D721Med (cell line): ENCODE results near the gene HSPG2.
"Not testable (repeated sequence)": the region's sequence is repeated elsewhere in the genome, so short reads cannot be mapped to it uniquely, and the experiment has no call there.

ENCODE experiments used
- DNase-seq: peaks from one replicate; pipeline ENCODE4 v3.0.0; 2011; ENCODE audit warnings: low spot score; ENCODE audit not compliant: insufficient read length
- FAIRE-seq: peaks from 2 replicates; lab custom pipeline; 2011; peaks lifted over from hg19 to GRCh38; lab: Jason Lieb, UNC
- CTCF ChIP-seq: IDR thresholded peaks from 2 replicates; pipeline ENCODE4 v1.5.1; 2012; ENCODE audit warnings: mild to moderate bottlenecking, control low read depth; ENCODE audit not compliant: insufficient read depth; ENCODE audit errors: missing control alignments

HSPG2 gene

GRCh38 chr1:21831454-21831970 is 105.6 kb downstream of the HSPG2 start:
- TF ChIP-seq CTCF: no peak
- FAIRE-seq: no peak
- DNase-seq: no peak

- TF ChIP-seq CTCF: no peak
- DNase-seq (no peak), FAIRE-seq (no peak)
Measured at GRCh38 chr1:21830792-21831453, 106.2 kb downstream of the HSPG2 start.

GRCh38 chr1:21829294-21829693 is 107.8 kb downstream of the HSPG2 start:
- TF ChIP-seq CTCF: no peak
- DNase-seq (no peak), FAIRE-seq (no peak)

GRCh38 chr1:21828506-21829210 is 108.5 kb downstream of the HSPG2 start:
- FAIRE-seq (no peak), DNase-seq (no peak)
- no peak for TF ChIP-seq CTCF

GRCh38 chr1:21828075-21828474 is 109.0 kb downstream of the HSPG2 start:
- FAIRE-seq: no peak
- no peak for TF ChIP-seq CTCF
- no peak for DNase-seq

GRCh38 chr1:21827141-21827679 is 109.9 kb downstream of the HSPG2 start:
- FAIRE-seq (no peak), DNase-seq (no peak)
- no peak for TF ChIP-seq CTCF

- DNase-seq, FAIRE-seq: not testable (repeated sequence)
Measured at GRCh38 chr1:21826694-21827093, 110.4 kb downstream of the HSPG2 start.
